GM19099 (cell line): ENCODE data around the gene REV1.

Source experiments
- POLR2A ChIP-seq: IDR thresholded peaks from 3 replicates; pipeline ENCODE4 v1.6.1; 2011; ENCODE audit warnings: low read depth; ENCODE audit not compliant: insufficient read length; ENCODE audit errors: extremely low read depth

The REV1 gene

DNA sequence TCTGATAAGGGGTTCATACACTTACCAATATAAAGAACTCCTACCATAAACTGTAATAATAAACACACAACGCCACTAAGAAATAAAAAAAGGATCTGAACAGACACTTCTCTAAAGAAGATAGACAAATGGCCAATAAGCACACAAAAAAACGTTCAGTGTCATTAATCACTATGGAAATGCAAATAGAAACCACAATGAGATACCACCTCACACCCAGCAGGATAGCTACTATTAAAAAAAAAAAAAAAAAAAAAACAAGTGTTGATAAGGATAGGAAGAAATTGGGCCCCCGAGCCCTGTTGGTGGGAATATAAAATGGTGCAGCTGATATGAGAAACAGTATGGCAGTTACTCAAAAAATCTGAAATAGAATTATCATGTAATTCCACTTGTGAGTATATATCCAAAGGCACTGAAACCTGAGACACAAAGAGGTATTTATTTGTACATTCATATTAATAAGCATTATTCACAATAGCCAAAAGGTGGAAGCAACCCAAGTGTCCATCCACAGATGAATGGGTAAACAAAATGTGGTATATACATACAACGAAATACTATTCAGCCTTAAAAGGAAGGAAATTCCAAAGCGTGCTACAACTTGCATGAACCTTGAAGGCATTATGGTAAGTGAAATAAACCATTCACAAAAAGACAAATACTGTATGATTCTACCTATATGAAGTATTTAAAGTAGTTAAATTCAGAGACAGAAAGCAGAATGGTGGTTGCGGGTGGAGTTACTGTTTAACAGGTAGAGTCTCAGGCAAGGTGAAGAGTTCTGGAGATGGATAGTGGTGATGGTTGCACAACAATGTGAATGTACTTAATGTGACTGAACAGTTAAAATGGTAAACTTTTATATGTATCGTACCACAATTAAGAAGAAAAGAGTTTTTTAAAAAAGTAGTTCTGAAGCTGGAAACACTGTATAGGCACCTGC lies 17.9 kb downstream of the REV1 start:
- TF ChIP-seq POLR2A, result no peak

DNA sequence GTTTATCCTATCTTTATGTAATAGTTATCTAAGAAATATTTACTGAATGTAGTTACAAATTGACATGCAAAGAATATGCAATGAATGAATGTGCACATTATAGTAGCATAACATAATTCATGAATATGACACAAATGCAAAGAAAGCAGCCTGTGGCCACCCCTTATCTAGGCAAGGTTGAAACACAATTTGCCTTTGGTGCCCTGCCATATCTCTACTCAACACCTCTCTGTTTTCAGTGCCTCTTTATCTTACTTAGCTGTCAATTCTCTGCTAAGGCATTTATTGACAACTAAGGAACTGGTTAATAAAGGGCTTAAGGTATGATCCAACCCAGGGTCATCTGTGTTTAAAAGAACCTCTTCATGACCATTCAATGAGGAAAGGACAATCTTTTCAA lies 18.9 kb downstream of the REV1 start:
- TF ChIP-seq POLR2A, result no peak

DNA sequence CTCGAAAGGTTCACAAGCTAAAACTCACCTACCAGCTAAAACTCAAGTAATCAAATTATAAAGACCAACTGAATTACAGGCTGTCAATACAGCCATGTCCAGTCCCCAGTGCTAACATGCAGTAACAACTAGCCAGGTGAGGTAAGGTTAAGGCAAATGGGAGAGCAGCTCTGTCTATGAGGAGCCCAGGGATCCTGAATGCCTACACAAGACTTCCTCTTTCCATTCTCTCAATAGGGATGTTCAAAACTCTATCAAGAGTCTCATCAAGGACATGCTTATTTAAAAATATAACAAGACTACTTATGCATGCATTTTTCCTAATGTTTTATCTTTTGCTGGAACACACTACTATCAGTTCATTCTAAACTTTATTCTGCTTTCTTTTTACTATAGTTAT lies 20.4 kb downstream of the REV1 start:
- no peak for TF ChIP-seq POLR2A

DNA sequence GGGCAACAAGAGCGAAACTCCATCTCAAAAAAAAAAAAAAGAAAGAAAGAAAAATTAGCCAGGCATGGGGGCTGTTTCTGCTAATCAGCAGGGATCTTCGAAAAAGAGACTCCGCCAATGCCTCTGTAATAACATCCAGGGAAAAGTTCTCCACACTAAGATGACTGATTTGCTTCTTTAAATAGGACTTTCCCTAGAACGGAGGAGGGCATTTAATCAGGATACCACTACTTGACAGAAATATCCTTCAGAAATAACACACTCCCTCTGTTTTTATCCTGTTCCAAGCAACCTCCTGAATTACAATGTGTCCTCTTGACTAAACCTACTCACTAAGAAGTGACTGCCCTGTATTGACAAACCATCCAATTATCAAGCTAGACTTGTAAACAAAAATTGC lies 21.7 kb downstream of the REV1 start:
- TF ChIP-seq POLR2A, result no peak

DNA sequence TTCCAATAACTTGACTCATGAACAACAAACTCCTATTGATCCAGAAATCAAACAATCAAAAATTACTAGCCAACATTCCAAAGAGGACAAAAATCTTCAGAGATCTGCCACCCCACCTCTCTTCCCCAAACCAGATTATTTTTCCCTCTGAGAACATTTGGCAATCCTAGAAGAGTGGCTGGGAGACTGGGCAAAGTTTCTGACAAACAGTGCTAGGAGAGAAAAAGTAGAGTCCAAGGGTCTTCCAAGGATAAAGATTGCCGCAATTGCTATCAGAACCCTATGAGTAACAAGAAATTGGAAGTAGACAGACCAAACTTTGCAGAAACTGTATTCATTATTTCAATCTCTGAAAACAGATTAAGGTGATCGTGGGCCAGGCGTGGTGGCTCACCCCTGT lies 22.4 kb downstream of the REV1 start:
- no peak for TF ChIP-seq POLR2A

DNA sequence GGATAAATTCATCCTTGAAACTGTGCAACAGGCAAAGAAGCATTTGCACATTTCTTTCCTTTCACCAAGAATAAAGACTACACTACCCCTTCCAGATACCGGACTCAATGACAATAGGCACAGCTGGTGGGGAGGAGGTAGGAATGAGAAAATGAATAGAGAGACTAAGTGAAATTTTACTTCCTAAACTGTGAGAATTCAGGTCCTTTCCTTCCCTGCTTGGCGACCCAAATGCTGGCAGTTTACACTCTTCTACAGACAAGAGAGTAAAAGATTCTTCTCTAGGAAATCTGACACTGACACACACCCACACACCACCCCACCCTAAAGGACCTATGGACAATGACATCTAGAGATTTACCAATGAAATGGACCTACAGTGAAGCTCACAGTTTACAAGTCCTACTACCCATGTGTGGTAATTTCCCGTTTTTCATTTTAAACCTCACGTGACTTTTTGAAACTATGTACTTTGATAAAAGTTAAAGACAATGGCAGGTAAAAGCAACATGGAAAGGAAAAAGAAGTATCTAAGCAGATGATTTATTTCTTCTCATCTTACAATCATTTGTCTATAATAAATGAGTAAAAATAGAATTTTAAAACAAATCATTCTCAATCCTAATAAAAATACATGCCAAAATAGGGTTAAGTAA lies 27.9 kb downstream of the REV1 start:
- no peak for TF ChIP-seq POLR2A

DNA sequence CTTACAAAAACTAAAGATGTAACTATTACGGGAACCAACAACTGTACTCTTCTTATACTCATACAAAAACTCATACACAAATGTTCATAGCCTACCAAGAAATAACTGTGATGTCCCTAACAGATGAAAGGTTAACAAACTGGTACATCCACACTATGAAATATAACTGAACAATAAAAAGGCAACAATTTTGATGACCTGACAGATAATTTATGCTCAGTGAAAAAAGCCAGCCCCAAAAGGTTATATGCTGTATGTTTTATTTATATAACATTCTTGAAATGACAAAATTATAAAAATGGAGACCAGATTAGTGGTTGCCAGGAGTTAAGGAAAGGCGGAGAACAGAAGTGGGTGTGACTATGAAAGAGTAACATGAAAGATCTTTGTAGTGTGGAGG lies 31.3 kb downstream of the REV1 start:
- no peak for TF ChIP-seq POLR2A

DNA sequence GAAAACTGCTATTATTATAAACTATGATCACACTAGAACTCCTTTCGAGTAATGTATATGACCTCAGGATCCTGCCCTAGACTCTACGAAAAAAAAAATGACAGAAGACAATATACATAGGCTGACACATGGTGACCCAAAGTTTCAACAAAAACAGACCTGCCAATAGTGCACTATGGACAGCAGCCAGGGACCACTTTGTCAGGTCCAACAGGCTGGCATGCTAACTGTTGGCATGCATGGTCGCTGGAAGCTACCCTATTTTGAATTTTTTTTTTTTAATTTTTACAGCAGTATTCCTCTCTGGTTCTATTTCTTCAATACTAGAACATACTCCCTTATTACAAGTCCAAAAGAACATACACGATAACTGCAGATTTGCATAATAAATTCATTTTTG lies 38.1 kb downstream of the REV1 start:
- no peak for TF ChIP-seq POLR2A

DNA sequence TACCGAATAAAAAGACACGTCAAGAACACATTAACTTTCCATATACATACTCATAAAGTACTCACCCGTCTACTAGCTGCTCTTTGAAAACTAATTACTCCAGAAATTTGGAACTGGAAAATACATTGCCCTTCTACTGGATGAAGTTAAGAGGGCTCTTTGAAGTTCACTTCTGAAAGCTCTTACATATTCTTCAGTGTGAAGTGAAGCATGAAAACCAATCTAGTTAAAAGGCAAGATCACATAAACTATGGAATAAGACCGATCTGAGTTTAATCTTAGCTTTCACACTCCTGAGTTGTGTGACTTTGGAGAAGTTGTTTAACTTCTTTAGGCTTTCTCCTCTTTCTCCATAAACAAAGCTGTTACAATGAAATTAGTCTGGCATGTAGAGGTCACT lies 38.5 kb downstream of the REV1 start:
- no peak for TF ChIP-seq POLR2A

DNA sequence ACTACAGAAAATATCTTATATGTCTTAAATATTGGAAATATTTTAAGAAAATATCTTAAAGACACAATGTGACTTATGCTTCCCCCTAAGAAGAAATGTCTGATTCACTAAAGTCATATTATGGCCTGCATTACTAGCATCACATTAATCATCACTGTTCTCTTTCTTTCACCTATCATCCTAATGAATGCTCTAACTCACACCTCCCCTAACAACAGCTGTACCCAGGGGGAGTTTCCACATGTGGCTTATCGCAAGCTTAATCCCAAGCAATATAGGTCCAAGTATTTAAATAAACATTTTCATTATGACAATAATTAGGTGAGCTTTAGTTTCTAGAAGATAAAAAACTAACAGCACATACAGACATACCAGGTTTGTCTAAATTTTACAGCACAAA lies 39.6 kb downstream of the REV1 start:
- TF ChIP-seq POLR2A, result no peak

DNA sequence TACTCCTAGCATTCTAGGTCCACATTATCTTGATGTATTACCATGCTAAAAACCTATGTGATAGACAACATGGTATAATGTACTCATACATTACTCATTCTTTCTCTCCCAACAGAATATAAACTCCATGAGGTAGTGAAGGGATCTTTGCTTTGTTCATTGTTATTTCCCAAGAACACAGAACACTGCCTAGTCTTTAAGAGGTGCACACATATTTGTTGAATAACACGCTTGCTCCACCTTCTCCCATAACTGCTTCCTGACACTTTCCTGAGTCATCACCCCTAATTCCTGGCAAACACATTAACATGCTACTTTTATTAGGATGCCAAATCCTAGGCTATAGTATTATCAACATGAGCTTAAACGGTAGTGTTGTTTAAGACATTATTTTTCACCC lies 41.3 kb downstream of the REV1 start:
- TF ChIP-seq POLR2A, result no peak

DNA sequence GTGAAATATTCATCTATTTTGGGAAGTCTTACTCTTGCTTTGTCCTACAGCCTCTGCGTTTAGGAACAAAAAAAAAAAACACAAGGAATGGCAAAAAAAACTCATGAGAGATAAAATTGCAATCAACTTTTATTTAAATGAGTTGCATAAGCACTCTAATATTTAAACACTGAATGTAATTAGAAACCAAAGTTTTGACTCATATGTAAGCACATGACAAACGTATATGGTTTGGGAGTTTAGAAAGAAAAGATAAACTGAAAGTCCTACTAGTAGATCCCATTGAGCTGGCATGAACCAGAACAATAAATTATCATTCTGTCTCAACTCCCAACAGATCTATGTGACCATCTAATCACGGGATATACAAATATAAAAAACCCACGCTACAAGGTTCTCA lies 44.8 kb downstream of the REV1 start:
- no peak for TF ChIP-seq POLR2A

DNA sequence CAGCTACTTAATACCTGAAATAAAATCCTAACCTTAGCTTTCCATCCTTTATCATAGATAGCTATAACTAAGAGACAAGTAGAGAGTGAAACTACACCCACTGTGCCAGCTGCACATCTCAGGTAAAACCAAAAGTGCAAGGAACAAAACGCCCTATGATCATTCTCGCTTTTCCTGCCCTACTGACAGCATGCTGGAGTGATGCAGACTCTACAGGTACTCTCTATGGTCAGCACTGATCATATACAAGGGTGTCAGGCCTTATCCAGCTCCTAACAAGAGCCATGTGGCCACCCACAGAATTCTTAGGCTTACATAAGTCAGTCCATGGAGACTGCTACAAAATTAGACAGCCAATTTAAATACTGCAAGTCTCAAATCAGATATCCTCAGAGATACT lies 45.6 kb downstream of the REV1 start:
- TF ChIP-seq POLR2A, result no peak

DNA sequence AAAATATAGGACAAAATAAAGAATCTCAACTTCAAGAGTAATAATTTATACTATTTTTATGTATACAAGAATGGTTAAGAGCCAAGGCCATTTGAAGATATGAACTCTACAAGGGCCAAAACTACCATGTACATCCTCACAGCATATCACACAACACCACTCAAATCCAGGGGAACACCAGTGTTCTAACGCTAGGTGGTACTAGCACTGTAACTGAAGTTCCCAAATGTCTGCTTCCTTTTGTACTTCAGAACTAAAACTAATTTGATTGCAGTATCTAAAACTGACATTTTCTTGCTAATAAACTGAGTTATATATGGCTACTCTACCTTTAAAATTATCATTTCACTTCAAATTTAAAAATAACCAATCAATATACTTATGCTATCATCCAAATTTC lies 47.0 kb downstream of the REV1 start:
- TF ChIP-seq POLR2A, result no peak

DNA sequence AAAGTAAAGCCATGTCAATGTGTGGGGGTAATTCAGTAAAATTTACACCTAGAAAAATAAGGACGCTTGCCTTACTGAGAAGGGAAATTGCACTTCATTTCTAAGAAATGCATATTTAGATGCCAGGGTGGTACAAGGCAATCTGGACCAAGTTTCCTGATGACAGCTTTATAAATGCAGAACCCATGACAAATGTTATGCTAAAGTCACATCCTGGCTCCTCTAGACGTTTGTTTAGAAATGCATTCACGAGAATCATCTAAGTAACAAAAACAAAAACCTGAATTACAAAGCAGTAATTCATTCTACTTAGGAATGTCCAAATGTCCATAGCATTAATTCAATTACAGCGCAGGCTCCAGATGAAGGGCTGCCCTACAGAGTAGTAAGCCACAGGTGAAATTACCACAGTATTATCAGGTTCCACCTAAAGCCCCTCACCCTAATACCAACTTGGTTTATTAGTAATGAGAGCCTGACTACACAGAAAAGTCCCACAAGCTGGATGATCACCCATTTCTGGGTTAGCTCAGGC lies 49.8 kb downstream of the REV1 start:
- no peak for TF ChIP-seq POLR2A

DNA sequence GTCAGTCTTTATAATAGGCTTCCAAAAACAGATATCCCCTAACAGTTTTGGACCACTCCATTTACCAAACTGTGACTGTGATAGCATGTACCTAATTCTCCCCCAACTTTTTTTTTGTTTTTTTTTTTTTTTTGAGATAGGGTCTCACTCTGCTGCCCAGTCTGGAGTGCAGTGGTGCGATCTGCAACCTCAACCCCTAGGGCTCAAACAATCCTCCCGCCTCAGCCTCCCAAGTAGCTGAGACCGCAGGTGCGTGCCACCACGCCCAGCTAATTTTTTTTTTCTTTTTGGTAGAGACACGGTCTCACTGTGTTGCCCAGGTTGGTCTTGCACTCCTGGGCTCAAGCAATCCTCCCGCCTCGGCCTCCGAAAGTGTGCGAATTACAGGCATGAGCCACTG lies 52.9 kb downstream of the REV1 start:
- no peak for TF ChIP-seq POLR2A
